Vagina (tissue), 2 donors: ENCODE data around the gene RAC3. TPM values are rescaled to one million over a fixed set of nuclear protein-coding genes. Genes with fewer than 3 reads are reported as not detected.

Source experiments
- DNase-seq, 2 donors: peaks; one replicate each; pipeline ENCODE4 v3.0.0-alpha.2; 2017; ENCODE audit errors: extremely low spot score in 2 of 2
- H3K27ac ChIP-seq: fragments of 200-600 bp; sonication (generic); one replicate; pipeline ENCODE4 v1.5.1; 2019
- H3K27me3 ChIP-seq: fragments of 200-600 bp; sonication (generic); one replicate; pipeline ENCODE4 v1.5.1; 2019
- H3K36me3 ChIP-seq, 2 donors: fragments of 200-600 bp; sonication (generic); one replicate each; pipeline ENCODE4 v1.5.1; 2017 to 2019
- H3K4me1 ChIP-seq: fragments of 200-600 bp; sonication (generic); one replicate; pipeline ENCODE4 v1.5.1; 2019
- H3K4me3 ChIP-seq, 2 donors: fragments of 200-600 bp; sonication (generic); 1 replicate in 1 of 2; 2 replicates in 1 of 2; pipeline ENCODE4 v1.5.1; 2016 to 2019
- H3K9me3 ChIP-seq: fragments of 200-600 bp; sonication (generic); one replicate; pipeline ENCODE4 v1.5.1; 2019
- POLR2A ChIP-seq, 2 donors: fragments of 450-650 bp; IDR thresholded peaks; one replicate each; pipeline ENCODE4 v1.6.1; 2017; ENCODE audit warnings: antibody characterized with exemption in 2 of 2, mild to moderate bottlenecking in 2 of 2, moderate library complexity in 2 of 2
- POLR2AphosphoS5 ChIP-seq, 2 donors: sonication (generic); formaldehyde crosslinking; IDR thresholded peaks; one replicate each; pipeline ENCODE4 v1.9.0; 2017; ENCODE audit warnings: antibody characterized with exemption in 2 of 2, mild to moderate bottlenecking in 2 of 2, low read depth in 1 of 2; ENCODE audit not compliant: insufficient read depth in 1 of 2
- intact Hi-C: fragments of 100-400 bp; cut with DNase I; formaldehyde crosslinking; loops from one replicate; pipeline ENCODE4 v1.15.1; 2023
- total RNA-seq: library from RNA; depleted of rRNA; stranded (reverse); fragments of >200 nt; gene quantifications from one replicate; pipeline ENCODE4 v1.2.3, GENCODE V29; 2016
- TF ChIP-seq, protein P1 (sequence below), 3 experiments: fragments of 450-650 bp in 2 of 3; fragments of 200-600 bp in 1 of 3; sonication (generic) in 1 of 3; IDR thresholded peaks; one replicate each; pipeline ENCODE4 v1.5.1; 2017 to 2019; ENCODE audit warnings: antibody characterized with exemption in 3 of 3, mild to moderate bottlenecking in 2 of 3, moderate library complexity in 2 of 3

RAC3 gene
- total RNA-seq, 1 donor from 2014 or later = 12.8 TPM

DNA sequence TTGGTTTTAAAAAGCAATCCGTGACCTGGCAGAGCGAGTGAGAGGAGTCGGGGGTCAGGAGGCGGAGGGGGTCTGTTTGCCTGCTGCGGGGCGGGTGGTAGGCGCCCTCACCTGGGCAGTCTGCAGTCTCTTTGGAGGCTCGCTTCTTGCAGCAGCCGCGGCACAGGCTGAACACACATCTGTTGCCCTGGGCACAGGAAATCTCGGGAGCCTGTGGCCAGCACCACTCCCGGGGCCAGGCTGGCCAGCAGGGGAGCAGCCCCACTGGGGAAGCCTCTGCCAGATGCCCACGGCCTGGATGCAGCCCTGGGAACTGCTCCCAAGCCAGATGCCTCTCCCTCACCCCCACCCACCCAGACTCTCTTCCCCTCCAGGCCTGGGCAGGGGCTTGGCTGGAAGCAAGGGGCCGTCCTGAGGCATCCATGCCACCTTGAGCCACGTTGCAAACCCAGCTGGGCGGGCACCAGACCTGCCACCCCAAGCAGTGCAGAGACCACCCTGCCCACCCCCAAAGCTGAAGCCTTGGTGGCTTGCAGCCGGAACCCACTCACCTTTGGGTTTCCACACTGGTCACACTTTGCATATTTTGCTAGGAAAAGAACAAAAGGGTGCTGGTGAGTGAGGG lies 26.9 kb downstream of the RAC3 start:
- intact Hi-C loops = no loop called here
- H3K36me3 ChIP-seq = peaks cover 0 to 83% of the 10 kb centered on the region in 2 donors
- DNase-seq = no peak
- H3K27me3 ChIP-seq = no peaks in the 10 kb centered on the region
- no peak overlapping the region for H3K4me3 ChIP-seq
- no peaks in the 10 kb centered on the region for H3K9me3 ChIP-seq
- TF ChIP-seq POLR2AphosphoS5 (IDR thresholded peaks at IDR 0.05; ENCODE audit: insufficient read depth in 1 of 2, low read depth in 1 of 2) = no peak
- no peak for TF ChIP-seq POLR2A (IDR thresholded peaks at IDR 0.05)
- TF ChIP-seq, protein P1, sequence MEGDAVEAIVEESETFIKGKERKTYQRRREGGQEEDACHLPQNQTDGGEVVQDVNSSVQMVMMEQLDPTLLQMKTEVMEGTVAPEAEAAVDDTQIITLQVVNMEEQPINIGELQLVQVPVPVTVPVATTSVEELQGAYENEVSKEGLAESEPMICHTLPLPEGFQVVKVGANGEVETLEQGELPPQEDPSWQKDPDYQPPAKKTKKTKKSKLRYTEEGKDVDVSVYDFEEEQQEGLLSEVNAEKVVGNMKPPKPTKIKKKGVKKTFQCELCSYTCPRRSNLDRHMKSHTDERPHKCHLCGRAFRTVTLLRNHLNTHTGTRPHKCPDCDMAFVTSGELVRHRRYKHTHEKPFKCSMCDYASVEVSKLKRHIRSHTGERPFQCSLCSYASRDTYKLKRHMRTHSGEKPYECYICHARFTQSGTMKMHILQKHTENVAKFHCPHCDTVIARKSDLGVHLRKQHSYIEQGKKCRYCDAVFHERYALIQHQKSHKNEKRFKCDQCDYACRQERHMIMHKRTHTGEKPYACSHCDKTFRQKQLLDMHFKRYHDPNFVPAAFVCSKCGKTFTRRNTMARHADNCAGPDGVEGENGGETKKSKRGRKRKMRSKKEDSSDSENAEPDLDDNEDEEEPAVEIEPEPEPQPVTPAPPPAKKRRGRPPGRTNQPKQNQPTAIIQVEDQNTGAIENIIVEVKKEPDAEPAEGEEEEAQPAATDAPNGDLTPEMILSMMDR (IDR thresholded peaks at IDR 0.05) = no peak
- no peak overlapping the region for H3K27ac ChIP-seq
- peaks cover 8% of the 10 kb centered on the region for H3K4me1 ChIP-seq

DNA sequence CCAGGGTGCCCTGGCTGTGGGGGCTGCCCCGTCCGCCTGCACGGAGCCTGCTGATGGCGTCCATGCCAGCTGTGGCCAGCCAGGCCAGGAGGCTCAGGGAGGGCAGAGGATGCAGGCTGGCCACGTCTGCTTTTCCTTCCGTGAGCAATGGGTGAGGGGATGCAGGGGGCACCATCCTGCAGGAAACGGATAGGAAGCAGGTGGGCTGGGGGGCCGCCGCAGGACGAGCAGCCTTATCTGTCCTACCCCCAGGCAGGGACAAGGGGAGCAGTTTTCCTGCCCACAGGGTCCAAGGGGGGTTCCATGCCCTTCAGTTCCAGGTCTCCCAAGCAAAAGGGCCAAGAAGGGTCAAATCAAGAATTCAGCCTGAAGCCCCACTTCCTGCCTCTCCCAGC lies 27.4 kb downstream of the RAC3 start:
- peaks cover 0 to 83% of the 10 kb centered on the region in 2 donors for H3K36me3 ChIP-seq
- no peaks in the 10 kb centered on the region for H3K27me3 ChIP-seq
- H3K27ac ChIP-seq = no peak overlapping the region
- peaks cover 8% of the 10 kb centered on the region for H3K4me1 ChIP-seq
- no peak overlapping the region for H3K4me3 ChIP-seq
- DNase-seq = no peak
- TF ChIP-seq, protein P1 (IDR thresholded peaks at IDR 0.05) = no peak
- TF ChIP-seq POLR2A (IDR thresholded peaks at IDR 0.05) (no peak), POLR2AphosphoS5 (IDR thresholded peaks at IDR 0.05; ENCODE audit: insufficient read depth in 1 of 2, low read depth in 1 of 2) (no peak)
- intact Hi-C loops = no loop called here
- H3K9me3 ChIP-seq = no peaks in the 10 kb centered on the region

DNA sequence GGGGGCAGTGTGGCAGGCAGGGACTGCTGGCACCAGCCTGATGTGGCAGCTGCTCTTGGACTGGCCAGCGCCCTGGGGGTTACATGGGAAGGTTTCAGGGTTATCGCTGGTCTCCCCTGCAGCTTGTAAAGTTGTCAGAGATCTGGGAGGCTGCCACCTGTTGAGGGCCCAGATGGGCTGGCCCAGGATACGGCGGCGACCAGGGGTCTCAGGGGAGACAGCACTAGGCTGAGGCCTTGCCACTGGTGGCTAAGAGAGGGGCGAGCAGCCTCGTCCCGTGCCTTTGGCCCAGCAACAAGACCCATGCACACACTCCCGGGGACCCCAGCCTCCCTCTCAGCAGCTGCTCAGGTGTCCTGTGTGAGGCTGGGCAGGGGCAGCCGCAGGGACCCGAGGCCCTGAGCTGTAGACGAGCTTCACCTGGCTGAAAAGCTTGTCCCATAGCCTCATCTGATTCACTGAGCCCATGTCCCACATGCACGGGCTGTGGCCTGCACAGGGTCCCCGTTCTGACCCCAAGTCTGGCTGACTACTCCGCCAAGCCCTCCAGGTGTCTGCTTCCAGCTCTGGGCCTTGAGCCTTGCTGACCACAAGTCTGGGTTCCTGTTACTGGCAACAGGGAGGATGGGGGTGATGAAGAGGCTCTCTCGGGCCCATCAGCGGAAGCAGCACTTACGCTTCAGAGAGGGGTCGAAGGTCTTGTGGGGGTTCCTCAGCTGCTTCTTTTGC lies 28.0 kb downstream of the RAC3 start:
- intact Hi-C loops = no loop called here

DNA sequence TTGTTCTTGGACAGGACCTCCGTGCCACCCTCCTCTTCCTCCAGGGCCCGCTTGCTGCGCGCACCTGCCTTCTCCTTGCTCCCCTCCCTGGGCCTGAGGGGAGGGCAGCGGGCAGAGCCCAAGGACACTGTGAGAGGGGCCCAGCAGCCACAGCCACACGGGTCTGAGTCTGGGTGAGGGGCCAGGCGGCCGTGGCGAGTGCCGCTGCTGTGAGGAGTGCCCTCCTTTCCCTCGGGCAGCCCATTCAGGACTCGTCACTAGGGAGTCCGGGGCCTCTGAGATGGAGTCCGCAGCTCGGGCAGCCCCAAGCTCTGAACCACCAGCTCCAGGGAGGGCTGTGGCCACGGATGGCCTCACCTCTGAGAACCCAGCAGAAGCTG lies 28.5 kb downstream of the RAC3 start:
- Histone ChIP-seq H3K4me1 (peaks cover 17% of the 10 kb centered on the region), H3K36me3 (peaks cover 0 to 72% of the 10 kb centered on the region in 2 donors), H3K9me3 (no peaks in the 10 kb centered on the region), H3K27ac (no peak overlapping the region), H3K27me3 (no peaks in the 10 kb centered on the region), H3K4me3 (no peak overlapping the region)
- no peak for DNase-seq
- intact Hi-C loops = no loop called here
- TF ChIP-seq POLR2AphosphoS5 (IDR thresholded peaks at IDR 0.05; ENCODE audit: insufficient read depth in 1 of 2, low read depth in 1 of 2) (no peak), POLR2A (IDR thresholded peaks at IDR 0.05) (no peak)
- TF ChIP-seq, protein P1 (IDR thresholded peaks at IDR 0.05) = no peak

More for the DNA sequence above, 28.0 kb downstream of the RAC3 start:
- DNase-seq = no peak
- Histone ChIP-seq H3K4me3 (no peak overlapping the region), H3K9me3 (no peaks in the 10 kb centered on the region), H3K27me3 (no peaks in the 10 kb centered on the region), H3K4me1 (peaks cover 11% of the 10 kb centered on the region), H3K27ac (no peak overlapping the region), H3K36me3 (peaks cover 0 to 78% of the 10 kb centered on the region in 2 donors)
- TF ChIP-seq, protein P1 (IDR thresholded peaks at IDR 0.05) = no peak
- TF ChIP-seq POLR2A (IDR thresholded peaks at IDR 0.05) (no peak), POLR2AphosphoS5 (IDR thresholded peaks at IDR 0.05; ENCODE audit: insufficient read depth in 1 of 2, low read depth in 1 of 2) (no peak)

DNA sequence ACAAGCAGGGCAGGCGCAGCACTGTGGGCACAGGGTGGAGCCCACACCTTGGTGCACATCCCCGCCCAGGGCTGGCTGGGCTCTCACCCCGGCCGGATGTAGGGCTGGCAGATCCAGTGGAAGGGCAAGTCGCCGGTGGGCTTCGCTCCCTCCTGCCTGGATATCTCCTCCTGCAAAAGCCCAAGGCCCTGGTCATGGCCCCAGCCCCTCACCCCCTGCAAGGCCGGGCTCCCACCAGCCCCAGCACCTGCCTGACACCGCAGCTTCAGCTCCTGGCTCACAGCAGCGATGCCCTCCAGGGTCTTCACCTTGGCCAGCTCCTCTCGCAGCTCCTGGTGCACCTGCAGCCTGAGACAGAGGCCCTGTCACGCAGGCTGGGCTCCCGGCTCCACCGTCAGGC lies 29.1 kb downstream of the RAC3 start:
- no peak overlapping the region for H3K27ac ChIP-seq
- no peak overlapping the region for H3K4me3 ChIP-seq
- peaks cover 18% of the 10 kb centered on the region for H3K4me1 ChIP-seq
- H3K9me3 ChIP-seq = no peaks in the 10 kb centered on the region
- intact Hi-C loops = no loop called here
- H3K27me3 ChIP-seq = no peaks in the 10 kb centered on the region
- TF ChIP-seq POLR2AphosphoS5 (IDR thresholded peaks at IDR 0.05; ENCODE audit: insufficient read depth in 1 of 2, low read depth in 1 of 2) (no peak), POLR2A (IDR thresholded peaks at IDR 0.05) (no peak)
- peaks cover 0 to 67% of the 10 kb centered on the region in 2 donors for H3K36me3 ChIP-seq
- no peak for DNase-seq
